ENCODE measurements around the gene CEP41. TPM values are rescaled to one million over a fixed set of nuclear protein-coding genes. Genes with fewer than 3 reads are reported as not detected.

Gene CEP41
- total RNA-seq, 4 donors from 2014 or later, result 4.4 to 9.6 (median 5.3) TPM

DNA sequence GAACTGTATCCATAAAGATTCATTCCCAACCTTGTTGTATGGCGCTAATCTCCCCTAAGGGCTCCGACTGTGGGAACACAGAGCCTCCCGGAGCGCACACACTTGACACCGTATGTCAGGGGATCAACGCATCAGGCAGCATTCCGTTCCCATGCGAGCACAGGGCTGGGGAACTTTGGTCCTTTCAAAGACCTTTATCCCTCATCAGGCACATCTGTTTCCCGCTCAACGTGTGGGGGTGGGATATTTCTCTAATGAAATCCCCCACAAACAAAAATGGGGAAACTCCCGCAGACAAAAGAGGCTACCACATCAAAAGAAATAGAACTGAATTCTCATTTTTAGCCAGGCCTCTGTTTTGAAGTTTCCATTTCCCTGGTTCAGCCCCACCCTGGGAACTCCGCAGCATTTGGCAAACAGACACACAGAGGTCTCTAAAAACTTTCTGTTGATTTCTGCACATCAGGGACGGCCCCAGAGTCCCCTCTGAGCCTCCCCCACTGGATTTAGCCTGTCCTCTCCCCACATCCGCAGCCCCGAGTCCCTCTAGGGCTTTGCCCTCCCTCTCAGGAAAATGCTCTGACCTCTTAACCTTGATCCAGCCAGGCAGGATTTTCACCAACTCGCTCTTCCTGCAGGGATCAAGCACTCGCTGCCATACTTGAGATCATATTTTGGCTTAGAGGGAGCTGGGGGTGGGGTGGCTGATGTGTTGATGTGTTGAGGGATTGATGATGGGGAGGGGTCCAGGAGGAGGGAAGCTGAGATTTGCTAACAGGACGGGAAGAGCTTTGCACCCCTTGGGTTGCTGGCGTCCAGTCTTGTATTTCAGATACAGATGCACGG is 89.6 kb downstream of the CEP41 start:
- H3K4me3 ChIP-seq, result no peak overlapping the region

DNA sequence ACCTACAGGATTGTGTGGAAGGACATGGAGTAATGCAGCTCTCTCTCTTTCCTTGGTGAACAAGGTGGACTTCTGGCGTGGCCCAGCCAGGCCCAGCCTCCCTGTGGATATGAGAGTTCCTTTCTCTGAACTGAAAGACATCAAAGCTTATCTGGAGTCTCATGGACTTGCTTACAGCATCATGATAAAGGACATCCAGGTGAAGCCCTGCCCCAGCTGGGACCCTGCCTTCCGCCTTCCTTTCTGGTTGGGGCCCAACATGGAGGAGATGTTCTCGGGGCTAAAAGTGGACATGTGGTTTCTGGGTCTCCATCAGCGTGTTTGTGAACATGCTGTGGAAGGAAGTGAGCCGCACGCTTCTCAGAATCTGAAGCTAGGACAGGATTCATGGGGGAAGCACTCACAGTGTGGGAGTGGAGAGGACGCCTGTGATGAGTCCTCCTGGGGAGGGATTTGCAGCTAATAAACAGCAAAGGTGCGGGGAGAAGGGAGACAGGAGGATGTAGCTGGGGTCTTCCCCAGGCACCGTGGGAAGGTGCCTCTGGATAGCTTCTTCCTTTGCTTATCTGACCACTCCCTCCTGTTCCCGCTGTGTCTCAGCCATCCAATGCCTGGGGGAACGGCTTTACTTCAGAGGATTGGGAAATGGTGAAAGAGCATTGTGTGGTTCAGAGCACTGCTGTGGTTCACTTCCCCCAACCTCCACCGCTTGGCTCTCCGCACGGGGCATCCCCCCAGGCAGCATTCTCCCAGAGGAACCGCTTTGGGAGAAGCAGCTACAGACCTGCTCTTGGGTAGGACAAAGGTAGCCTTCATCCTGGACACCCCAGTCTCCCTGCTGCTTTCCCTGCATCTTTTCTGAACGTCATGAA is 90.7 kb downstream of the CEP41 start:
- H3K36me3 ChIP-seq, result no peaks in the 10 kb centered on the region
- H3K4me3 ChIP-seq, result no peak overlapping the region
- H3K9me3 ChIP-seq, result no peaks in the 10 kb centered on the region
- H3K4me1 ChIP-seq, result peaks cover 0 to 32% (median 13%) of the 10 kb centered on the region in 4 donors
- no peaks in the 10 kb centered on the region for H3K27me3 ChIP-seq
- no peak for DNase-seq (ENCODE audit: low spot score in 2 of 2)
- WGBS, 2 donors, result 73 to 75% methylated on average over 15 to 16 of the region's 16 CpGs
- TF ChIP-seq POLR2A (IDR thresholded peaks at IDR 0.05) (no peak), EP300 (IDR thresholded peaks at IDR 0.05) (no peak)
- peak overlapping the region in 3 of 4 donors; percentile 4 to 83 (median 48) for H3K27ac ChIP-seq

More for the DNA sequence above, 89.6 kb downstream of the CEP41 start:
- DNase-seq (ENCODE audit: low spot score in 2 of 2), result no peak
- H3K27me3 ChIP-seq, result no peaks in the 10 kb centered on the region
- WGBS, 2 donors, result 24 to 26% methylated on average over 20 of the region's 20 CpGs
- H3K36me3 ChIP-seq, result no peaks in the 10 kb centered on the region
- H3K27ac ChIP-seq, result peak overlapping the region in 3 of 4 donors; percentile 48 to 84 (median 83)
- no peaks in the 10 kb centered on the region for H3K9me3 ChIP-seq
- TF ChIP-seq POLR2A (IDR thresholded peaks at IDR 0.05) (no peak), EP300 (IDR thresholded peaks at IDR 0.05) (no peak)
- peaks cover 0 to 38% (median 18%) of the 10 kb centered on the region in 4 donors for H3K4me1 ChIP-seq

DNA sequence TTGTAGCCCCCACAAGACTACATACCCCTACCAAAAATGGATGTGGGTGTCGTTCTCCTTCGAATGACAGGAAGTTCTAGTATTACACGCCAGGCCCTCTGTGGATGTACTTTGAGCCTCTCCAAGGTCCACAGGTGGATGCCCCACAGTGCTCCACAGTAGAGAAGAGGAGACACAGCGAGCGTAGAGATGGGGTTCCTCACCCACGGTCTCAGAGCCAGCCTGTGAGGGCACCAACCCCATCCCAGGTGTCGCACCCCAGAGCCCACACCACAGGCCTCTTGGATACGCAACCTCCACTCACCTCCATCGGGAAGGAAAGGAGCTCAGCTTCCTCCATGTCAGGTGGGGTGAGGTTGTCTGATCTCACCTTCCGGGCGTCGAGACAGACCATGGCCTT is 93.9 kb downstream of the CEP41 start:
- H3K9me3 ChIP-seq, result no peaks in the 10 kb centered on the region
- 89 to 97% methylated on average over 8 to 12 of the region's 12 CpGs for WGBS, 2 donors
- H3K4me3 ChIP-seq, result no peak overlapping the region
- no peak for DNase-seq (ENCODE audit: low spot score in 2 of 2)
- no peak overlapping the region for H3K27ac ChIP-seq
- no peaks in the 10 kb centered on the region for H3K27me3 ChIP-seq
- TF ChIP-seq, protein P1, sequence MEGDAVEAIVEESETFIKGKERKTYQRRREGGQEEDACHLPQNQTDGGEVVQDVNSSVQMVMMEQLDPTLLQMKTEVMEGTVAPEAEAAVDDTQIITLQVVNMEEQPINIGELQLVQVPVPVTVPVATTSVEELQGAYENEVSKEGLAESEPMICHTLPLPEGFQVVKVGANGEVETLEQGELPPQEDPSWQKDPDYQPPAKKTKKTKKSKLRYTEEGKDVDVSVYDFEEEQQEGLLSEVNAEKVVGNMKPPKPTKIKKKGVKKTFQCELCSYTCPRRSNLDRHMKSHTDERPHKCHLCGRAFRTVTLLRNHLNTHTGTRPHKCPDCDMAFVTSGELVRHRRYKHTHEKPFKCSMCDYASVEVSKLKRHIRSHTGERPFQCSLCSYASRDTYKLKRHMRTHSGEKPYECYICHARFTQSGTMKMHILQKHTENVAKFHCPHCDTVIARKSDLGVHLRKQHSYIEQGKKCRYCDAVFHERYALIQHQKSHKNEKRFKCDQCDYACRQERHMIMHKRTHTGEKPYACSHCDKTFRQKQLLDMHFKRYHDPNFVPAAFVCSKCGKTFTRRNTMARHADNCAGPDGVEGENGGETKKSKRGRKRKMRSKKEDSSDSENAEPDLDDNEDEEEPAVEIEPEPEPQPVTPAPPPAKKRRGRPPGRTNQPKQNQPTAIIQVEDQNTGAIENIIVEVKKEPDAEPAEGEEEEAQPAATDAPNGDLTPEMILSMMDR (IDR thresholded peaks at IDR 0.05), result no peak
- TF ChIP-seq EP300 (IDR thresholded peaks at IDR 0.05), result no peak
- TF ChIP-seq POLR2A (IDR thresholded peaks at IDR 0.05), result no peak
- H3K4me1 ChIP-seq, result peaks cover 0 to 16% (median 9%) of the 10 kb centered on the region in 4 donors
- H3K36me3 ChIP-seq, result no peaks in the 10 kb centered on the region

DNA sequence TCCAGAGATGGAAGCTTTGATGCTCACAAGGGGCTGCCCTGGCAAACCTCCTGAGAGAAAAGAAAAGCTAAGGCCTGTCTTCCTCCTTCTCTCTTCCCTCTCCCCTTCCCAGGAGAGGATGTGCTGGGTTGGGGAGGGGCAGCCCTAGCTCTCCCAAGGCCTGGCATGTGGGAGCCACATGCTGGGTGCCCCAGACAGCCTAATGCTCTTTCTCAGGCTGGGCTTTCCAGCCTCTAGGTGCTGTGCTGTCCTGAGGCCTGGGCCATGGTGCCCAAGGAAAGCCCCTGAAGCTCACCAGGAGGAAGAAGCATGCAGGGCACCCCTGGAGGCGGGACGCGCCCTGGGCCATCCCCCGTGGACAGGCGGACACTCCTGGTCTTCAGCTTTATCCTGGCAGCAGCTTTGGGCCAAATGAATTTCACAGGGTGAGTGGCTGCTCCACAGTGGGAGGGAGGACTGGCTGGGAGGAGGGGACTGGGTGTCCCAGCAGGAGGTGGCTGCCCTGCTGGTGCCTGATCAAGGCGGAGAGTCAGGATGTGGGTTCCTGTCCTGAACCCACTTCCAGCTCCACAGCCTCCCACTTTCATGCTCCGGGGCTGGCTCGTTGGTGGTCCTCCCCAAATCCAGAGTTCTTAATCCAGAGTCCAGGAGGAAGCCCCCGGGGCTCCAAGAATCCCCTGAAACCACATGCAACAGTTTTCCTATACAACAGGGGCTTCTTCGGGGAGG is 94.5 kb downstream of the CEP41 start:
- Histone ChIP-seq H3K27me3 (no peaks in the 10 kb centered on the region), H3K27ac (no peak overlapping the region), H3K36me3 (no peaks in the 10 kb centered on the region), H3K9me3 (no peaks in the 10 kb centered on the region), H3K4me1 (peaks cover 0 to 11% (median 5%) of the 10 kb centered on the region in 4 donors), H3K4me3 (no peak overlapping the region)
- no peak for TF ChIP-seq EP300 (IDR thresholded peaks at IDR 0.05)
- no peak for TF ChIP-seq POLR2A (IDR thresholded peaks at IDR 0.05)
- TF ChIP-seq, protein P1 (IDR thresholded peaks at IDR 0.05), result no peak
- 93 to 97% methylated on average over 8 to 10 of the region's 10 CpGs for WGBS, 2 donors
- no peak for DNase-seq (ENCODE audit: low spot score in 2 of 2)

DNA sequence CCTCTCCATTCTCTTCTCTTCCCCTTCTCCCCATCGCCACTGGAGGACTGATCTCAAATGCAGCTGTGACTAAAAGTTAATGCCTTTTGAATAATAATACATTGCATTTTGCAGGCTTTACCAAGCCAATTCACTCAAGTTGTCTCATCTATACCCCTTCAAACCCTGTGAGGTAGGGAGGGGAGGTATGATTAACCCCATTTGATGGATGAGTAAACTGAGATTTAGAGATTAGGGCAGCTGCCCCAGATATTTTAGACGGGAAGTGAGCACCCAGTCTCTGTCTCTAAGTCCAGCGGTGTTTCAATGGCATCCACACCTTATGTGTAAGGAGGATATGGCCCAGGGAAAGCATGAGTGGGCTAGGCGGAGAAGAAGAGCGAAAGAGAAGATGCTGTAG is 95.1 kb downstream of the CEP41 start:
- 72 to 84% methylated on average over 4 to 5 of the region's 5 CpGs for WGBS, 2 donors
- Histone ChIP-seq H3K9me3 (no peaks in the 10 kb centered on the region), H3K36me3 (no peaks in the 10 kb centered on the region), H3K4me1 (peaks cover 0 to 5% (median under 1%) of the 10 kb centered on the region in 4 donors), H3K27ac (no peak overlapping the region), H3K27me3 (no peaks in the 10 kb centered on the region), H3K4me3 (no peak overlapping the region)
- no peak for DNase-seq (ENCODE audit: low spot score in 2 of 2)
- TF ChIP-seq, protein P1 (IDR thresholded peaks at IDR 0.05), result no peak
- TF ChIP-seq EP300 (IDR thresholded peaks at IDR 0.05) (no peak), POLR2A (IDR thresholded peaks at IDR 0.05) (no peak)
